Transverse colon (tissue), 4 donors: ENCODE data around the gene GTF2IRD1.

Source experiments
- EP300 ChIP-seq: sonication (generic); formaldehyde crosslinking; IDR thresholded peaks from one replicate; pipeline ENCODE4 v1.6.1; 2017; ENCODE audit warnings: antibody characterized with exemption, low read depth
- POLR2A ChIP-seq: fragments of 450-650 bp; IDR thresholded peaks from one replicate; pipeline ENCODE4 v1.6.1; 2016; ENCODE audit warnings: antibody characterized with exemption, mild to moderate bottlenecking, moderate library complexity
- POLR2AphosphoS5 ChIP-seq, 3 donors: sonication (generic); formaldehyde crosslinking; IDR thresholded peaks; one replicate each; pipeline ENCODE4 v1.6.1; 2016; ENCODE audit warnings: antibody characterized with exemption in 3 of 3
- TF ChIP-seq, protein P1 (sequence below), 5 experiments: fragments of 200-600 bp in 3 of 5; fragments of 450-650 bp in 2 of 5; sonication (generic) in 3 of 5; IDR thresholded peaks; 1 replicate in 2 of 5; 2 replicates in 3 of 5; pipeline ENCODE4 v1.5.1; 2016 to 2017; ENCODE audit warnings: antibody characterized with exemption in 5 of 5, inconsistent platforms in 3 of 5, mild to moderate bottlenecking in 2 of 5, moderate library complexity in 1 of 5

DNA sequence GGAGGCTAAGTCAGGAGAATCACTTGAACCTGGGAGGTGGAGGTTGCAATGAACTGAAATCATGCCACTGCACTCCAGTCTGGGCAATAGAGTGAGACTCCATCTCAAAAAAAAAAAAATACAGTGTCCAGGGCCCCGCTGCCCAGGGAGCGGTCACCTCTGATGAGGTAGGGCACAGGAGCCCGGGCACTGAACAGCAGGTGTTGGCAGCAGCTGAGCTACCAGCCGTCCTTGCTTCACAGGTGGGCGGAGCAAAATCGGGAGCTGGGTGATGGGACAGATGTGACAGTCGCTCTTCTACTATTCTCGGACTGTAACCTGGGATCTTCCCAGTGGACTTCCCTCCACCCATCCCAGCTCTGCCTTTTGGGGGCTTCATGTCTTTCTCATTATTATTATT lies 49.4 kb downstream of the GTF2IRD1 start:
- TF ChIP-seq, protein P1, sequence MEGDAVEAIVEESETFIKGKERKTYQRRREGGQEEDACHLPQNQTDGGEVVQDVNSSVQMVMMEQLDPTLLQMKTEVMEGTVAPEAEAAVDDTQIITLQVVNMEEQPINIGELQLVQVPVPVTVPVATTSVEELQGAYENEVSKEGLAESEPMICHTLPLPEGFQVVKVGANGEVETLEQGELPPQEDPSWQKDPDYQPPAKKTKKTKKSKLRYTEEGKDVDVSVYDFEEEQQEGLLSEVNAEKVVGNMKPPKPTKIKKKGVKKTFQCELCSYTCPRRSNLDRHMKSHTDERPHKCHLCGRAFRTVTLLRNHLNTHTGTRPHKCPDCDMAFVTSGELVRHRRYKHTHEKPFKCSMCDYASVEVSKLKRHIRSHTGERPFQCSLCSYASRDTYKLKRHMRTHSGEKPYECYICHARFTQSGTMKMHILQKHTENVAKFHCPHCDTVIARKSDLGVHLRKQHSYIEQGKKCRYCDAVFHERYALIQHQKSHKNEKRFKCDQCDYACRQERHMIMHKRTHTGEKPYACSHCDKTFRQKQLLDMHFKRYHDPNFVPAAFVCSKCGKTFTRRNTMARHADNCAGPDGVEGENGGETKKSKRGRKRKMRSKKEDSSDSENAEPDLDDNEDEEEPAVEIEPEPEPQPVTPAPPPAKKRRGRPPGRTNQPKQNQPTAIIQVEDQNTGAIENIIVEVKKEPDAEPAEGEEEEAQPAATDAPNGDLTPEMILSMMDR (IDR thresholded peaks at IDR 0.05) = no peak
- TF ChIP-seq EP300 = no peak
- no peak for TF ChIP-seq POLR2A
- no peak for TF ChIP-seq POLR2AphosphoS5 (IDR thresholded peaks at IDR 0.05)
